ENCODE data around the gene AAK1. TPM values are rescaled to one million over a fixed set of nuclear protein-coding genes. Genes with fewer than 3 reads are reported as not detected.

Gene AAK1
- total RNA-seq, 1 donor from 2014 or later = 20.8 TPM

DNA sequence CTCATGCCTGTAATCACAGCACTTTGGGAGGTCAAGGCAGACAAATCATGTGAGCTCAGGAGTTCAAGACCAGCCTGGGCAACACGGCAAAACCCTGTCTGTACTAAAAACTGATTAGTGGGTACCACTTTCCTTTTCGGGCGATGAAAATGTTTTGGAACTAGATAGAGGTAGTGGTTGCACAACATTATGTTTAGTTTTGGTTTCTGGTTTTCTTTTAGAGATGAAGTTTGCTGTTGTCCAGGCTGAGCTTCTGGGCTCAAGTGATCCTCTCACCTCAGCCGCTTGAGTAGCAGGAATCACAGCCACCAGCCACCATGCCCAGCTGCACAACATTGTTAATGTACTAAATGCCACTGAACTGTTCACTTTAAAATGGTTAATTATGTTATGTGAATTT, 27.6 kb downstream of the AAK1 start:
- H3K79me2 ChIP-seq (ENCODE audit: low read depth) = no peaks in the 10 kb centered on the region
- Mint-ChIP-seq H3K9me3 (peaks cover 3% of the 10 kb centered on the region), H3K4me3 (no peak overlapping the region), H3K27me3 (ENCODE audit: insufficient read depth, low read depth) (no peaks in the 10 kb centered on the region), H3K27ac (no peak overlapping the region), H3K4me1 (no peaks in the 10 kb centered on the region), H3K36me3 (peaks cover 11% of the 10 kb centered on the region)
- no peaks in the 10 kb centered on the region for H3F3A ChIP-seq (ENCODE audit: low read depth)
- DNase-seq (ENCODE audit: low spot score) = no peak
- H3K4me3 ChIP-seq = no peak overlapping the region
- no peak overlapping the region for H3K4me2 ChIP-seq
- no peaks in the 10 kb centered on the region for H4K20me1 ChIP-seq (ENCODE audit: low read depth)
- TF ChIP-seq EZH2 (IDR thresholded peaks at IDR 0.05) (no peak), EZH2phosphoT487 (IDR thresholded peaks at IDR 0.05) (no peak)
- TF ChIP-seq, protein P1, sequence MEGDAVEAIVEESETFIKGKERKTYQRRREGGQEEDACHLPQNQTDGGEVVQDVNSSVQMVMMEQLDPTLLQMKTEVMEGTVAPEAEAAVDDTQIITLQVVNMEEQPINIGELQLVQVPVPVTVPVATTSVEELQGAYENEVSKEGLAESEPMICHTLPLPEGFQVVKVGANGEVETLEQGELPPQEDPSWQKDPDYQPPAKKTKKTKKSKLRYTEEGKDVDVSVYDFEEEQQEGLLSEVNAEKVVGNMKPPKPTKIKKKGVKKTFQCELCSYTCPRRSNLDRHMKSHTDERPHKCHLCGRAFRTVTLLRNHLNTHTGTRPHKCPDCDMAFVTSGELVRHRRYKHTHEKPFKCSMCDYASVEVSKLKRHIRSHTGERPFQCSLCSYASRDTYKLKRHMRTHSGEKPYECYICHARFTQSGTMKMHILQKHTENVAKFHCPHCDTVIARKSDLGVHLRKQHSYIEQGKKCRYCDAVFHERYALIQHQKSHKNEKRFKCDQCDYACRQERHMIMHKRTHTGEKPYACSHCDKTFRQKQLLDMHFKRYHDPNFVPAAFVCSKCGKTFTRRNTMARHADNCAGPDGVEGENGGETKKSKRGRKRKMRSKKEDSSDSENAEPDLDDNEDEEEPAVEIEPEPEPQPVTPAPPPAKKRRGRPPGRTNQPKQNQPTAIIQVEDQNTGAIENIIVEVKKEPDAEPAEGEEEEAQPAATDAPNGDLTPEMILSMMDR (IDR thresholded peaks at IDR 0.05) = no peak
- H3K4me1 ChIP-seq = no peaks in the 10 kb centered on the region
- H3K36me3 ChIP-seq = no peaks in the 10 kb centered on the region
- no peak overlapping the region for H3K27ac ChIP-seq
- no peak overlapping the region for H3K9ac ChIP-seq
- H2AFZ ChIP-seq (replicated peaks) = no peak overlapping the region
- H3K9me3 ChIP-seq (ENCODE audit: low read depth) = no peaks in the 10 kb centered on the region
- H3K27me3 ChIP-seq = no peaks in the 10 kb centered on the region

DNA sequence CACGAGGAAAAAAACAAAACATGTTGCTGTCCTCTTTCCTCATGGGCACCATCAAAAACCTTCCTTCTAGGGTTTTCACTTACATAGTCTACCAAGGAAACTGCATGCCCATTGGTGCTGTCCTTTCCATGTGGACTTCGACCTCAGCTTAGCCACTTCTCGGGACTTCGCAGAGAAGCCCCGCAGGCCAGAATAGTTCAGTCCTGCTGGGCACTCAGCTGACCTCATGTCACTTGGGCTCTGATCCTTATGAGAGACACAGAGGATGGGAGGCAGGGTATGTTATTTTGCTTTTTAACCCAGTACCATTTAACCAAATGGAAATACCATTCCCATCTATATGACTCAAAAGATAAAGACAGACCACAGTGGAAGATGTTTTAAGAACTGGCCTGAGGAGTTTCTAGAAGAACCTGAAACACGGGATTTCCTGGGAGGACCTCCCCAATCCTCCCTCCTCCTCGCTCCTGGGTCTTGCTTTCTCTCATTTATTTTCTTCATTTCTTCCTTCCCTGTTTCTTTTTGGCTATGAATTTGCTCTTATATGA, 28.4 kb downstream of the AAK1 start:
- no peak overlapping the region for H3K4me2 ChIP-seq
- H3K36me3 ChIP-seq = no peaks in the 10 kb centered on the region
- H4K20me1 ChIP-seq (ENCODE audit: low read depth) = no peaks in the 10 kb centered on the region
- Mint-ChIP-seq H3K4me3 (no peak overlapping the region), H3K4me1 (no peaks in the 10 kb centered on the region), H3K27ac (no peak overlapping the region), H3K36me3 (peaks cover 15% of the 10 kb centered on the region), H3K9me3 (peaks cover 8% of the 10 kb centered on the region), H3K27me3 (ENCODE audit: insufficient read depth, low read depth) (no peaks in the 10 kb centered on the region)
- H3K9ac ChIP-seq = no peak overlapping the region
- no peaks in the 10 kb centered on the region for H3K27me3 ChIP-seq
- H3K4me3 ChIP-seq = no peak overlapping the region
- no peaks in the 10 kb centered on the region for H3K4me1 ChIP-seq
- TF ChIP-seq, protein P1 (IDR thresholded peaks at IDR 0.05) = no peak
- TF ChIP-seq EZH2phosphoT487 (IDR thresholded peaks at IDR 0.05) = no peak
- TF ChIP-seq EZH2 (IDR thresholded peaks at IDR 0.05) = no peak
- no peaks in the 10 kb centered on the region for H3K79me2 ChIP-seq (ENCODE audit: low read depth)
- no peak overlapping the region for H3K27ac ChIP-seq
- DNase-seq (ENCODE audit: low spot score) = no peak
- H3K9me3 ChIP-seq (ENCODE audit: low read depth) = no peaks in the 10 kb centered on the region
- no peak overlapping the region for H2AFZ ChIP-seq (replicated peaks)
- no peaks in the 10 kb centered on the region for H3F3A ChIP-seq (ENCODE audit: low read depth)

DNA sequence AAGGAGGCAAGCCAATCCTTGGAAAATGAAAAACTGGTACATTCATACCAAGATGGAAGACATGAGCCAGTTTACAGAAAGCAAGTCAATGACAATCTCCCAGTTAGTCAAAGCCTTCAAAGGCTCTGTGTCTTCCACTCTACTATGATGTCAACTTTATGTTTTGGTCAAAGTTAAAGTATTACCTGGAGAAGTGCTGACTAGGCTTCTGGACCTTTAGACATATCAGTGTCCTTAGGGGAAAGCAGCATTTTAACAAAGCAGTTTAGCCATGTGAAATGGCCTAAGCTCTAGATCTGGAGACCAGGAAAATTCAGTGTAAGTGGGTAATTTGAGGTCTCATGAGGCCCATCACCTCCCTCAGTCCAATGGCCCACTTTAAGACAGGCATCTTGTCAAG, 30.8 kb downstream of the AAK1 start:
- H3K9ac ChIP-seq = no peak overlapping the region
- H3F3A ChIP-seq (ENCODE audit: low read depth) = no peaks in the 10 kb centered on the region
- H4K20me1 ChIP-seq (ENCODE audit: low read depth) = no peaks in the 10 kb centered on the region
- no peaks in the 10 kb centered on the region for H3K4me1 ChIP-seq
- Mint-ChIP-seq H3K4me1 (no peaks in the 10 kb centered on the region), H3K27ac (no peak overlapping the region), H3K9me3 (peaks cover 14% of the 10 kb centered on the region), H3K27me3 (ENCODE audit: insufficient read depth, low read depth) (no peaks in the 10 kb centered on the region), H3K4me3 (no peak overlapping the region), H3K36me3 (peaks cover 15% of the 10 kb centered on the region)
- no peaks in the 10 kb centered on the region for H3K27me3 ChIP-seq
- TF ChIP-seq, protein P1 (IDR thresholded peaks at IDR 0.05) = no peak
- TF ChIP-seq EZH2phosphoT487 (IDR thresholded peaks at IDR 0.05) = no peak
- TF ChIP-seq EZH2 (IDR thresholded peaks at IDR 0.05) = no peak
- H3K4me3 ChIP-seq = no peak overlapping the region
- H3K79me2 ChIP-seq (ENCODE audit: low read depth) = peaks cover 6% of the 10 kb centered on the region
- no peak overlapping the region for H3K4me2 ChIP-seq
- no peaks in the 10 kb centered on the region for H3K9me3 ChIP-seq (ENCODE audit: low read depth)
- no peaks in the 10 kb centered on the region for H3K36me3 ChIP-seq
- DNase-seq (ENCODE audit: low spot score) = no peak
- H3K27ac ChIP-seq = no peak overlapping the region
- no peak overlapping the region for H2AFZ ChIP-seq (replicated peaks)

Measured in neural progenitor cell (in vitro differentiated cells).